Measurements from ENCODE around the gene ECHDC3.
"Not testable (repeated sequence)": the region's sequence is repeated elsewhere in the genome, so short reads cannot be mapped to it uniquely, and the experiment has no call there.

Gene ECHDC3

GRCh38 chr10:11707624-11708350 lies 34.4 kb upstream of the ECHDC3 start:
- peaks cover 73% of the 10 kb centered on the region for H3K27me3 ChIP-seq (ENCODE audit: low read depth, low read length)
- no peak overlapping the region for H3K4me3 ChIP-seq (ENCODE audit: low read length)
- no peaks in the 10 kb centered on the region for H3K9me3 ChIP-seq (ENCODE audit: insufficient read depth, low read length)
- no peak overlapping the region for H2AFZ ChIP-seq (ENCODE audit: low read depth, low read length)
- H3K27ac ChIP-seq (ENCODE audit: low read length), result no peak overlapping the region
- TF ChIP-seq CTCF (IDR thresholded peaks at IDR 0.05; ENCODE audit: low read depth, low read length), result no peak
- no peak for TF ChIP-seq EZH2phosphoT487 (IDR thresholded peaks at IDR 0.05; ENCODE audit: low read depth)
- H3K36me3 ChIP-seq (replicated peaks; ENCODE audit: low read depth, low read length), result no peaks in the 10 kb centered on the region
- no peaks in the 10 kb centered on the region for H4K20me1 ChIP-seq (ENCODE audit: insufficient read depth, low read length)
- peaks cover 11% of the 10 kb centered on the region for H3K4me1 ChIP-seq (ENCODE audit: low read length)
- no peak overlapping the region for H3K4me2 ChIP-seq (ENCODE audit: low read length)
- no peak overlapping the region for H3K9ac ChIP-seq (ENCODE audit: low read length)
- no peaks in the 10 kb centered on the region for H3K79me2 ChIP-seq (ENCODE audit: low read length)

GRCh38 chr10:11708801-11709200 lies 33.4 kb upstream of the ECHDC3 start:
- H3K9ac ChIP-seq (ENCODE audit: low read length); H3K4me2 ChIP-seq (ENCODE audit: low read length); H3K4me3 ChIP-seq (ENCODE audit: low read length); H3K27ac ChIP-seq (ENCODE audit: low read length); H2AFZ ChIP-seq (ENCODE audit: low read depth, low read length); H3K9me3 ChIP-seq (ENCODE audit: insufficient read depth, low read length); H3K36me3 ChIP-seq (replicated peaks; ENCODE audit: low read depth, low read length); H3K79me2 ChIP-seq (ENCODE audit: low read length); H4K20me1 ChIP-seq (ENCODE audit: insufficient read depth, low read length): not testable (repeated sequence)
- Histone ChIP-seq H3K27me3 (ENCODE audit: low read depth, low read length) (peaks cover 82% of the 10 kb centered on the region), H3K4me1 (ENCODE audit: low read length) (peaks cover 18% of the 10 kb centered on the region)

GRCh38 chr10:11712744-11713143 lies 29.4 kb upstream of the ECHDC3 start:
- Histone ChIP-seq H3K9me3 (ENCODE audit: insufficient read depth, low read length) (no peaks in the 10 kb centered on the region), H3K27ac (ENCODE audit: low read length) (no peak overlapping the region), H3K36me3 (replicated peaks; ENCODE audit: low read depth, low read length) (no peaks in the 10 kb centered on the region), H3K4me2 (ENCODE audit: low read length) (peak overlapping the region; percentile 15; the same call in 1 of the 2 replicates), H3K79me2 (ENCODE audit: low read length) (no peaks in the 10 kb centered on the region), H2AFZ (ENCODE audit: low read depth, low read length) (no peak overlapping the region), H4K20me1 (ENCODE audit: insufficient read depth, low read length) (no peaks in the 10 kb centered on the region), H3K9ac (ENCODE audit: low read length) (no peak overlapping the region), H3K4me3 (ENCODE audit: low read length) (no peak overlapping the region), H3K4me1 (ENCODE audit: low read length) (peaks cover 22% of the 10 kb centered on the region), H3K27me3 (ENCODE audit: low read depth, low read length) (peaks cover 80% of the 10 kb centered on the region)
- TF ChIP-seq CTCF (IDR thresholded peaks at IDR 0.05; ENCODE audit: low read depth, low read length), result no peak
- TF ChIP-seq EZH2phosphoT487 (IDR thresholded peaks at IDR 0.05; ENCODE audit: low read depth), result no peak

- no peak for TF ChIP-seq CTCF (IDR thresholded peaks at IDR 0.05; ENCODE audit: low read depth, low read length)
- no peak for TF ChIP-seq EZH2phosphoT487 (IDR thresholded peaks at IDR 0.05; ENCODE audit: low read depth)
- Histone ChIP-seq H2AFZ (ENCODE audit: low read depth, low read length) (no peak overlapping the region), H3K36me3 (replicated peaks; ENCODE audit: low read depth, low read length) (no peaks in the 10 kb centered on the region)
These were observed 28.9 kb upstream of the ECHDC3 start for GRCh38 chr10:11713186-11713743.

More at GRCh38 chr10:11713186-11713743, 28.9 kb upstream of the ECHDC3 start:
- Histone ChIP-seq H3K9ac (ENCODE audit: low read length) (no peak overlapping the region), H3K27me3 (ENCODE audit: low read depth, low read length) (peaks cover 75% of the 10 kb centered on the region), H3K4me3 (ENCODE audit: low read length) (no peak overlapping the region), H3K4me2 (ENCODE audit: low read length) (0 out of 2 replicates have a peak overlapping the region, but pooled peaks have one; percentile 15), H4K20me1 (ENCODE audit: insufficient read depth, low read length) (no peaks in the 10 kb centered on the region), H3K4me1 (ENCODE audit: low read length) (peaks cover 25% of the 10 kb centered on the region), H3K79me2 (ENCODE audit: low read length) (no peaks in the 10 kb centered on the region), H3K9me3 (ENCODE audit: insufficient read depth, low read length) (no peaks in the 10 kb centered on the region), H3K27ac (ENCODE audit: low read length) (no peak overlapping the region)

Measured in OCI-LY3 (cell line).